Neuronal stem cell (in vitro differentiated cells): Measurements from ENCODE around the gene MMP11.

Experiments used
- DNase-seq: peaks from one replicate; pipeline ENCODE4 v3.0.0-alpha.2; 2013; ENCODE audit warnings: low spot score
- H2AFZ ChIP-seq: one replicate; pipeline ENCODE4 v1.6.1; 2013; ENCODE audit warnings: mild to moderate bottlenecking, low read length, inconsistent platforms
- H2AK5ac ChIP-seq: 2 replicates; pipeline ENCODE4 v1.6.1; 2013; ENCODE audit warnings: low read depth, mild to moderate bottlenecking, inconsistent platforms, low read length, moderate library complexity, mixed read lengths
- H2BK120ac ChIP-seq: 2 replicates; pipeline ENCODE4 v1.6.1; 2013; ENCODE audit warnings: low read depth, mild to moderate bottlenecking, inconsistent platforms, low read length, moderate library complexity, mixed read lengths
- H2BK12ac ChIP-seq: one replicate; pipeline ENCODE4 v1.6.1; 2013; ENCODE audit warnings: low read length, inconsistent platforms
- H2BK15ac ChIP-seq: 2 replicates; pipeline ENCODE4 v1.6.1; 2013; ENCODE audit warnings: mild to moderate bottlenecking, low read length, inconsistent platforms, mixed read lengths
- H2BK5ac ChIP-seq: one replicate; pipeline ENCODE4 v1.6.1; 2013; ENCODE audit warnings: inconsistent platforms, mild to moderate bottlenecking, low read length, moderate library complexity
- H3K14ac ChIP-seq: one replicate; pipeline ENCODE4 v1.6.1; 2013; ENCODE audit warnings: low read length, inconsistent platforms
- H3K18ac ChIP-seq: 2 replicates; pipeline ENCODE4 v1.6.1; 2013; ENCODE audit warnings: low read length, inconsistent platforms
- H3K23ac ChIP-seq: 2 replicates; pipeline ENCODE4 v1.6.1; 2013; ENCODE audit warnings: low read depth, mild to moderate bottlenecking, mixed read lengths, low read length, inconsistent platforms; ENCODE audit not compliant: poor library complexity
- H3K27ac ChIP-seq: replicated peaks from 3 replicates; pipeline ENCODE4 v1.5.1; 2013; ENCODE audit warnings: low read length, inconsistent platforms
- H3K27me3 ChIP-seq, 3 experiments: 2 replicates each; pipeline ENCODE4 v1.6.1; 2013; ENCODE audit warnings: low read length in 3 of 3, mild to moderate bottlenecking in 2 of 3, inconsistent platforms in 1 of 3, low read depth in 1 of 3, mixed read lengths in 1 of 3, moderate library complexity in 1 of 3; ENCODE audit not compliant: control insufficient read depth in 3 of 3, insufficient read depth in 3 of 3
- H3K36me3 ChIP-seq, 2 donors: replicated peaks in 1 of 2; 2 replicates each; pipeline ENCODE4 v1.6.1; 2013; ENCODE audit warnings: low read length in 2 of 2; ENCODE audit not compliant: control insufficient read depth in 2 of 2, insufficient read depth in 2 of 2
- H3K4ac ChIP-seq: 2 replicates; pipeline ENCODE4 v1.6.1; 2013; ENCODE audit warnings: inconsistent platforms, mild to moderate bottlenecking, low read length, moderate library complexity
- H3K4me1 ChIP-seq, 2 donors: 1 replicate in 1 of 2; 2 replicates in 1 of 2; pipeline ENCODE4 v1.6.1; 2013; ENCODE audit warnings: low read length in 2 of 2, low read depth in 1 of 2; ENCODE audit not compliant: control insufficient read depth in 2 of 2, insufficient read depth in 1 of 2
- H3K4me2 ChIP-seq: one replicate; pipeline ENCODE4 v1.6.1; 2013; ENCODE audit warnings: mild to moderate bottlenecking, low read length, inconsistent platforms; ENCODE audit not compliant: insufficient read depth, poor library complexity, severe bottlenecking
- H3K4me3 ChIP-seq, 2 donors: 2 replicates each; pipeline ENCODE4 v1.5.1; 2013; ENCODE audit warnings: low read length in 2 of 2, mild to moderate bottlenecking in 2 of 2, inconsistent platforms in 1 of 2, moderate library complexity in 1 of 2
- H3K79me1 ChIP-seq: one replicate; pipeline ENCODE4 v1.6.1; 2013; ENCODE audit warnings: low read depth, mild to moderate bottlenecking, inconsistent platforms, low read length, moderate library complexity
- H3K9ac ChIP-seq: one replicate; pipeline ENCODE4 v1.6.1; 2013; ENCODE audit warnings: mild to moderate bottlenecking, low read depth, low read length, inconsistent platforms; ENCODE audit not compliant: poor library complexity
- H3K9me3 ChIP-seq, 2 donors: replicated peaks in 1 of 2; 2 replicates each; pipeline versions ENCODE3 to v1.6.1; 2013; ENCODE audit warnings: low read length in 2 of 2, mild to moderate bottlenecking in 2 of 2, inconsistent platforms in 1 of 2, low read depth in 1 of 2, mixed read lengths in 1 of 2, moderate library complexity in 1 of 2; ENCODE audit not compliant: control insufficient read depth in 2 of 2, insufficient read depth in 1 of 2
- H4K8ac ChIP-seq: one replicate; pipeline ENCODE4 v1.6.1; 2013; ENCODE audit warnings: low read depth, mild to moderate bottlenecking, inconsistent platforms, low read length, moderate library complexity
- H4K91ac ChIP-seq: one replicate; pipeline ENCODE4 v1.6.1; 2013; ENCODE audit warnings: low read length, low read depth, mild to moderate bottlenecking, inconsistent platforms; ENCODE audit not compliant: poor library complexity
- WGBS, 2 donors: extraction: QIAGEN DNeasy Blood & Tissue Kit; methylation state at CpG; one replicate each; pipeline ENCODE4 v1.1.7; 2013; ENCODE audit warnings: missing lambda C conversion rate in 2 of 2, mixed read lengths in 1 of 2; ENCODE audit not compliant: insufficient read length in 2 of 2, insufficient replicate concordance in 1 of 2; ENCODE audit errors: extremely low coverage in 2 of 2; 5-methylcytosine and 5-hydroxymethylcytosine counted together

MMP11 gene

GRCh38 chr22:23779731-23780130, 7.1 kb downstream of the MMP11 start:
- Histone ChIP-seq H2AFZ (no peak overlapping the region), H2BK5ac (no peak overlapping the region), H3K36me3 (no peaks in the 10 kb centered on the region), H3K9me3 (no peaks in the 10 kb centered on the region), H2BK120ac (no peak overlapping the region), H3K79me1 (peaks cover 1% of the 10 kb centered on the region), H4K8ac (no peak overlapping the region), H3K4ac (no peak overlapping the region), H3K4me3 (no peak overlapping the region), H3K4me1 (no peaks in the 10 kb centered on the region), H3K9ac (no peak overlapping the region), H2BK12ac (no peak overlapping the region), H2AK5ac (peak overlapping the region; percentile 92), H3K27ac (no peak overlapping the region), H4K91ac (no peak overlapping the region), H2BK15ac (no peak overlapping the region), H3K23ac (no peak overlapping the region), H3K4me2 (no peak overlapping the region), H3K14ac (no peak overlapping the region), H3K27me3 (no peaks in the 10 kb centered on the region), H3K18ac (no peak overlapping the region)
- WGBS, 2 donors = no CpG with 5 or more reads among the region's 5 CpGs
- no peak for DNase-seq

- no peaks in the 10 kb centered on the region for H3K9me3 ChIP-seq
- no peak overlapping the region for H3K9ac ChIP-seq
- H2BK12ac ChIP-seq = no peak overlapping the region
- no peak overlapping the region for H3K4ac ChIP-seq
- H2BK120ac ChIP-seq = no peak overlapping the region
- H3K27ac ChIP-seq = no peak overlapping the region
- H2AK5ac ChIP-seq = peak overlapping the region; percentile 46
- H4K8ac ChIP-seq = no peak overlapping the region
- H3K79me1 ChIP-seq = peaks cover 1% of the 10 kb centered on the region
- no peak overlapping the region for H3K14ac ChIP-seq
- H2BK5ac ChIP-seq = no peak overlapping the region
- H3K27me3 ChIP-seq = no peaks in the 10 kb centered on the region
- no CpG with 5 or more reads among the region's 20 CpGs for WGBS, 2 donors
- no peak for DNase-seq
- H3K23ac ChIP-seq = no peak overlapping the region
- no peak overlapping the region for H3K18ac ChIP-seq
- no peak overlapping the region for H2AFZ ChIP-seq
- H3K36me3 ChIP-seq = no peaks in the 10 kb centered on the region
- no peaks in the 10 kb centered on the region for H3K4me1 ChIP-seq
- no peak overlapping the region for H2BK15ac ChIP-seq
- no peak overlapping the region for H3K4me3 ChIP-seq
- H3K4me2 ChIP-seq = no peak overlapping the region
- no peak overlapping the region for H4K91ac ChIP-seq
Measured at GRCh38 chr22:23780146-23780748, 7.6 kb downstream of the MMP11 start.

- Histone ChIP-seq H4K91ac (no peak overlapping the region), H3K18ac (peak overlapping the region; percentile 57), H3K79me1 (peaks cover 1% of the 10 kb centered on the region), H3K9me3 (no peaks in the 10 kb centered on the region), H3K4me2 (no peak overlapping the region), H2AFZ (no peak overlapping the region), H3K4me3 (no peak overlapping the region), H3K36me3 (no peaks in the 10 kb centered on the region), H3K14ac (peak overlapping the region; percentile 71), H3K27ac (no peak overlapping the region), H3K4me1 (peaks cover 0 to under 1% of the 10 kb centered on the region in 2 donors), H2BK12ac (no peak overlapping the region), H4K8ac (no peak overlapping the region), H3K4ac (no peak overlapping the region), H2BK120ac (no peak overlapping the region), H2BK15ac (peak overlapping the region; percentile 37), H2AK5ac (peak overlapping the region; percentile 46), H3K27me3 (no peaks in the 10 kb centered on the region), H2BK5ac (peak overlapping the region; percentile 20), H3K23ac (no peak overlapping the region), H3K9ac (peak overlapping the region; percentile 60)
- WGBS, 2 donors = no CpG with 5 or more reads among the region's 15 CpGs
- DNase-seq = no peak
Measured at GRCh38 chr22:23781065-23781464, 8.4 kb downstream of the MMP11 start.

GRCh38 chr22:23781511-23782183, 9.0 kb downstream of the MMP11 start:
- Histone ChIP-seq H3K36me3 (no peaks in the 10 kb centered on the region), H3K79me1 (peaks cover 1% of the 10 kb centered on the region), H2BK120ac (no peak overlapping the region), H3K14ac (peak overlapping the region; percentile 71), H3K4me1 (peaks cover 3 to 4% of the 10 kb centered on the region in 2 donors), H2AK5ac (peak overlapping the region; percentile 52), H3K27ac (no peak overlapping the region), H2AFZ (no peak overlapping the region), H3K27me3 (no peaks in the 10 kb centered on the region), H2BK15ac (peak overlapping the region; percentile 37), H2BK5ac (peak overlapping the region; percentile 82), H3K23ac (peak overlapping the region; percentile 57), H3K4me3 (no peak overlapping the region), H3K9ac (no peak overlapping the region), H3K9me3 (no peaks in the 10 kb centered on the region), H2BK12ac (no peak overlapping the region), H3K4me2 (no peak overlapping the region), H4K91ac (no peak overlapping the region), H3K4ac (no peak overlapping the region), H4K8ac (no peak overlapping the region), H3K18ac (peak overlapping the region; percentile 57)
- WGBS, 2 donors = no CpG with 5 or more reads among the region's 14 CpGs
- no peak for DNase-seq
